ENCODE results near the gene SUSD2. TPM values are rescaled to one million over a fixed set of nuclear protein-coding genes. Genes with fewer than 3 reads are reported as not detected.
A peak's percentile ranks its signal among the peaks of the same experiment; 100 is the strongest.

The SUSD2 gene
- polyA plus RNA-seq, 1 of the 3 experiments (the other 2 are of a cell fraction): 0.82 TPM

DNA sequence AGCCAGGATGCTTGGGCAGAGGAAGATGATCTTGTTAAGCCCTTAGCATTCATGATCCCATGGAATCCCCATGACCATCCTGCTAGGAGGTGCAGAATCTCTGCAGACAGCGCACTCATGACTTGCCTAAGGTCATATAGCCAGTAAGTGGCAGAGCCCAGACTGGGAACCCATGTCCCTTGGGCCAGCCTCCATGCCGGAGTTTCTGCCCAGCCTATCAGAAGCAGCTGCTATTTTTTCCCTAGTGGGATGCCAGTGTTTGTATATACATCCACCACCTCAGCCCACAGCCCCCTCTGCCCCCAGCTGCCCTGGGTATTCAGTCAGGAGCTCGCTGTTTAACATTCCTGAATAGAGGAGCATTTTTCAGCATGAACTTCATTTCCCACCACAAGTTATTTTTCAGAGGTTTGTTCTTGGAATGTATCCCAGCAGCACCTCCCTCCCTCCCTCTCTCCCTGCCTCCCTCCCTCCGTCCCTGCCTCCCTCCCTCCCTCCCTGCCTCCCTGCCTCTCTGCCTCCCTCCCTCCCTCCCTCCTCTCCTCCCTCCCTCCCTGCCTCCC is 34.4 kb upstream of the SUSD2 start (continued):
- TF ChIP-seq ZBTB33 (IDR thresholded peaks at IDR 0.05; ENCODE audit: borderline replicate concordance, low read depth): no peak

GRCh38 chr22:24147666-24148065 is 33.6 kb upstream of the SUSD2 start:
- Histone ChIP-seq H2AFZ (ENCODE audit: low read depth) (no peak overlapping the region), H3K79me2 (ENCODE audit: insufficient read depth) (no peaks in the 10 kb centered on the region), H3K9me2 (no peaks in the 10 kb centered on the region), H4K20me1 (ENCODE audit: insufficient read depth) (no peaks in the 10 kb centered on the region), H3K27me3 (ENCODE audit: insufficient read depth) (no peaks in the 10 kb centered on the region), H3F3A (replicated peaks; ENCODE audit: insufficient read depth) (peaks cover 16% of the 10 kb centered on the region), H3K4me1 (ENCODE audit: control insufficient read depth in 1 of 2, insufficient read depth in 2 of 2, low read depth in 1 of 2, low read length in 1 of 2) (peaks cover 21 to 50% of the 10 kb centered on the region in 2 experiments), H3K4me3 (ENCODE audit: low read depth in 2 of 2, low read length in 1 of 2) (no peak overlapping the region), H3K9ac (0 out of 2 replicates have a peak overlapping the region, but pooled peaks have one; percentile 16), H3K27ac (ENCODE audit: low read depth in 2 of 2, low read length in 1 of 2) (peak overlapping the region; percentile 70 to 73), H3K9me3 (no peaks in the 10 kb centered on the region), H3K4me2 (peak overlapping the region; percentile 62; the same call in 1 of the 2 replicates), H3K36me3 (replicated peaks in 1 of 2; ENCODE audit: control insufficient read depth in 1 of 2, insufficient read depth in 2 of 2, low read length in 1 of 2) (peaks cover 0 to 2% of the 10 kb centered on the region in 2 experiments)
- no peak for TF ChIP-seq GATA2 (CRISPR knock-in tag; IDR thresholded peaks at IDR 0.05)
- TF ChIP-seq RAD21 (IDR thresholded peaks at IDR 0.05; ENCODE audit: low read length): no peak
- TF ChIP-seq RCOR1 (IDR thresholded peaks at IDR 0.05; ENCODE audit: low read length): no peak
- TF ChIP-seq ZBTB33 (IDR thresholded peaks at IDR 0.05; ENCODE audit: borderline replicate concordance, low read depth): no peak
- no peak for TF ChIP-seq NRF1 (IDR thresholded peaks at IDR 0.05; ENCODE audit: low read depth, low read length)
- no peak for TF ChIP-seq POLR2AphosphoS5 (IDR thresholded peaks at IDR 0.05; ENCODE audit: low read depth, low read length)
- no peak for TF ChIP-seq FOXM1 (IDR thresholded peaks at IDR 0.05; ENCODE audit: low read depth)
- TF ChIP-seq YY1 (IDR thresholded peaks at IDR 0.05; ENCODE audit: low read depth): no peak
- TF ChIP-seq, protein P1, sequence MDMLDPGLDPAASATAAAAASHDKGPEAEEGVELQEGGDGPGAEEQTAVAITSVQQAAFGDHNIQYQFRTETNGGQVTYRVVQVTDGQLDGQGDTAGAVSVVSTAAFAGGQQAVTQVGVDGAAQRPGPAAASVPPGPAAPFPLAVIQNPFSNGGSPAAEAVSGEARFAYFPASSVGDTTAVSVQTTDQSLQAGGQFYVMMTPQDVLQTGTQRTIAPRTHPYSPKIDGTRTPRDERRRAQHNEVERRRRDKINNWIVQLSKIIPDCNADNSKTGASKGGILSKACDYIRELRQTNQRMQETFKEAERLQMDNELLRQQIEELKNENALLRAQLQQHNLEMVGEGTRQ (IDR thresholded peaks at IDR 0.05; ENCODE audit: borderline replicate concordance, low read depth, low read length): no peak
- TF ChIP-seq MXI1 (IDR thresholded peaks at IDR 0.05; ENCODE audit: low read depth, low read length): no peak
- no peak for TF ChIP-seq SIN3A (IDR thresholded peaks at IDR 0.05; ENCODE audit: borderline replicate concordance, low read depth, low read length)
- TF ChIP-seq, protein P2, sequence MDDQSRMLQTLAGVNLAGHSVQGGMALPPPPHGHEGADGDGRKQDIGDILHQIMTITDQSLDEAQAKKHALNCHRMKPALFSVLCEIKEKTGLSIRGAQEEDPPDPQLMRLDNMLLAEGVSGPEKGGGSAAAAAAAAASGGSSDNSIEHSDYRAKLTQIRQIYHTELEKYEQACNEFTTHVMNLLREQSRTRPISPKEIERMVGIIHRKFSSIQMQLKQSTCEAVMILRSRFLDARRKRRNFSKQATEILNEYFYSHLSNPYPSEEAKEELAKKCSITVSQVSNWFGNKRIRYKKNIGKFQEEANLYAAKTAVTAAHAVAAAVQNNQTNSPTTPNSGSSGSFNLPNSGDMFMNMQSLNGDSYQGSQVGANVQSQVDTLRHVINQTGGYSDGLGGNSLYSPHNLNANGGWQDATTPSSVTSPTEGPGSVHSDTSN (IDR thresholded peaks at IDR 0.05): no peak
- no peak for TF ChIP-seq FOXJ3 (CRISPR knock-in tag; IDR thresholded peaks at IDR 0.05)
- no peak for TF ChIP-seq MEF2A (IDR thresholded peaks at IDR 0.05; ENCODE audit: borderline replicate concordance, low read depth)
- TF ChIP-seq EZH2phosphoT487 (IDR thresholded peaks at IDR 0.05; ENCODE audit: borderline replicate concordance, low read depth): no peak
- no peak for TF ChIP-seq TEAD4 (IDR thresholded peaks at IDR 0.05; ENCODE audit: borderline replicate concordance, insufficient read depth)
- DNase-seq: no peak
- POLR2A ChIA-PET: no interaction called here
- CTCF ChIA-PET: interaction anchor here (1.2 to 6.8 kb wide), 5 partner anchors 9 to 98 kb away, joined by 3 to 63 read pairs (median 4); partner anchors contain the start of gene GGT5
- 92% methylated on average over 3 of the region's 3 CpGs for WGBS (ENCODE audit: low lambda C conversion rate)

All from SK-N-SH (cell line).